HCT116 (cell line): ENCODE measurements around the gene PKN2. TPM values are rescaled to one million over a fixed set of nuclear protein-coding genes. Genes with fewer than 3 reads are reported as not detected.

Experiments used
- ATAC-seq: fragments of 200-7000 bp; cut with Tn5 transposase; 2 replicates; pipeline ENCODE4 v1.9.1; 2020; ENCODE audit warnings: mild to moderate bottlenecking, moderate library complexity
- Bru-seq: library from RNA; stranded (reverse); fragments of 400-500 nt; gene quantifications from one replicate; lab custom pipeline; 2021; lab: Mats Ljungman, UMichigan
- BruChase-seq, 2 experiments: library from RNA; stranded (reverse); fragments of 400-500 nt; gene quantifications; one replicate each; lab custom pipeline; 2021; lab: Mats Ljungman, UMichigan
- BruUV-seq: library from RNA; stranded (reverse); fragments of 400-500 nt; replicated peaks from 2 replicates; lab custom pipeline; 2021; lab: Mats Ljungman, UMichigan
- CTCF ChIA-PET: fragments of 300-600 bp; sonication (Branson Sonifier 250); formaldehyde crosslinking; loops from one replicate; lab custom pipeline; 2021; ENCODE audit warnings: antibody characterized with exemption; lab: Charles Lee
- POLR2A ChIA-PET: fragments of 300-600, 350-600 bp; sonication (Branson Sonifier 250); formaldehyde crosslinking; loops from one replicate; lab custom pipeline; 2021; ENCODE audit warnings: antibody characterized with exemption; lab: Charles Lee
- RAD21 ChIA-PET, 2 experiments: fragments of 300-600 bp; sonication (Branson Sonifier 250); formaldehyde crosslinking; loops; one replicate each; lab custom pipeline; 2023; ENCODE audit warnings: low total read pairs in 2 of 2; ENCODE audit not compliant: uncharacterized antibody in 2 of 2, unreplicated experiment in 2 of 2, low non-redundant PET in 1 of 2; lab: Charles Lee
- DNase-seq: peaks from one replicate; pipeline ENCODE4 v3.0.0-alpha.2; 2010; ENCODE audit warnings: low read depth, low spot score
- H2AFZ ChIP-seq: fragments of 200-600 bp; shearing (Covaris generic), sonication (generic); 2 replicates; pipeline ENCODE4 v1.6.1; 2017; ENCODE audit warnings: low read depth, mixed run types, mixed read lengths, antibody characterized with exemption, low read length; ENCODE audit not compliant: poor library complexity, severe bottlenecking
- H3K27ac ChIP-seq: 2 replicates; pipeline ENCODE4 v1.5.1; 2012; ENCODE audit warnings: low read depth, low read length
- H3K27me3 ChIP-seq: fragments of 200-600 bp; sonication (generic); 2 replicates; pipeline ENCODE4 v1.6.1; 2016; ENCODE audit warnings: mixed run types, low read length, mixed read lengths; ENCODE audit not compliant: insufficient read depth
- H3K36me3 ChIP-seq, 2 experiments: fragments of 200-500 bp in 1 of 2; fragments of 200-600 bp in 1 of 2; sonication (Bioruptor generic) in 1 of 2; sonication (generic) in 1 of 2; 2 replicates each; pipeline versions ENCODE4 v1.5.1 to v1.6.1; 2014 to 2016; ENCODE audit warnings: low read length in 2 of 2, inconsistent platforms in 1 of 2, mixed read lengths in 1 of 2, mixed run types in 1 of 2; ENCODE audit not compliant: insufficient read depth in 2 of 2, control insufficient read depth in 1 of 2
- H3K4me1 ChIP-seq, 2 experiments: fragments of 200-600 bp in 1 of 2; sonication (generic) in 1 of 2; 2 replicates each; pipeline versions ENCODE4 v1.5.1 to v1.6.1; 2012 to 2017; ENCODE audit warnings: low read length in 2 of 2, inconsistent platforms in 1 of 2, mild to moderate bottlenecking in 1 of 2, mixed read lengths in 1 of 2, mixed run types in 1 of 2, moderate library complexity in 1 of 2; ENCODE audit not compliant: insufficient read depth in 2 of 2, control insufficient read depth in 1 of 2
- H3K4me2 ChIP-seq: fragments of 200-600 bp; sonication (generic); 2 replicates; pipeline ENCODE4 v1.6.1; 2017; ENCODE audit warnings: mixed run types, low read length, mixed read lengths
- H3K4me3 ChIP-seq, 2 experiments: fragments of 200-600 bp in 1 of 2; sonication (generic) in 1 of 2; replicated peaks in 1 of 2; 2 replicates each; pipeline ENCODE4 v1.5.1; 2011 to 2016; ENCODE audit warnings: low read length in 2 of 2, control low read depth in 1 of 2, low read depth in 1 of 2, mild to moderate bottlenecking in 1 of 2, mixed read lengths in 1 of 2, mixed run types in 1 of 2
- H3K79me2 ChIP-seq: fragments of 200-600 bp; sonication (generic); 2 replicates; pipeline ENCODE4 v1.6.1; 2017; ENCODE audit warnings: mild to moderate bottlenecking, mixed run types, low read length, moderate library complexity, mixed read lengths; ENCODE audit not compliant: insufficient read depth
- H3K9ac ChIP-seq: fragments of 200-600 bp; sonication (generic); 2 replicates; pipeline ENCODE4 v1.6.1; 2016; ENCODE audit warnings: low read length, mixed read lengths
- H3K9me2 ChIP-seq: fragments of 200-600 bp; sonication (generic), shearing (Covaris generic); 2 replicates; pipeline ENCODE4 v1.6.1; 2017; ENCODE audit warnings: mixed run types, mild to moderate bottlenecking, moderate library complexity; ENCODE audit not compliant: insufficient read depth
- H3K9me3 ChIP-seq, 2 experiments: fragments of 200-500 bp in 1 of 2; fragments of 200-600 bp in 1 of 2; sonication (Bioruptor generic) in 1 of 2; sonication (generic) in 1 of 2; 2 replicates each; pipeline ENCODE4 v1.6.1; 2014 to 2017; ENCODE audit warnings: low read length in 2 of 2, mixed read lengths in 2 of 2, inconsistent platforms in 1 of 2, low read depth in 1 of 2, mild to moderate bottlenecking in 1 of 2, mixed run types in 1 of 2, moderate library complexity in 1 of 2; ENCODE audit not compliant: control insufficient read depth in 1 of 2, insufficient read depth in 1 of 2
- H4K20me1 ChIP-seq: fragments of 200-600 bp; sonication (generic), shearing (Covaris generic); 2 replicates; pipeline ENCODE4 v1.6.1; 2017; ENCODE audit warnings: mixed run types, mild to moderate bottlenecking, moderate library complexity; ENCODE audit not compliant: insufficient read depth
- CBX3 ChIP-seq: IDR thresholded peaks from 2 replicates; pipeline ENCODE4 v1.6.1; 2012; ENCODE audit warnings: low read depth
- CEBPB ChIP-seq: IDR thresholded peaks from 2 replicates; pipeline ENCODE4 v1.6.1; 2012; ENCODE audit warnings: low read depth
- CTCF ChIP-seq, 3 experiments: fragments of 200-600 bp in 1 of 3; sonication (generic) in 1 of 3; IDR thresholded peaks in 2 of 3; conservative IDR thresholded peaks in 1 of 3; 2 replicates each; pipeline ENCODE4 v1.5.1; 2012 to 2017; ENCODE audit warnings: low read depth in 2 of 3, low read length in 2 of 3, antibody characterized with exemption in 1 of 3, borderline replicate concordance in 1 of 3, control low read depth in 1 of 3, mild to moderate bottlenecking in 1 of 3, mixed read lengths in 1 of 3, mixed run types in 1 of 3, moderate library complexity in 1 of 3; ENCODE audit not compliant: insufficient read depth in 1 of 3
- EGR1 ChIP-seq: IDR thresholded peaks from 2 replicates; pipeline ENCODE4 v1.6.1; 2012; ENCODE audit warnings: low read depth
- ELF1 ChIP-seq: IDR thresholded peaks from 2 replicates; pipeline ENCODE4 v1.6.1; 2012; ENCODE audit warnings: low read depth, borderline replicate concordance
- EZH2 ChIP-seq: fragments of 200-600 bp; sonication (generic); IDR thresholded peaks from 2 replicates; pipeline ENCODE4 v1.6.1; 2017; ENCODE audit warnings: antibody characterized with exemption, mixed run types
- FOSL1 ChIP-seq: IDR thresholded peaks from 2 replicates; pipeline ENCODE4 v1.6.1; 2012; ENCODE audit warnings: low read depth
- POLR2A ChIP-seq: IDR thresholded peaks from 2 replicates; pipeline ENCODE4 v1.7.0; 2011; ENCODE audit warnings: borderline replicate concordance; ENCODE audit not compliant: insufficient read depth, insufficient read length; ENCODE audit errors: extremely low read depth
- POLR2AphosphoS5 ChIP-seq: IDR thresholded peaks from 2 replicates; pipeline ENCODE4 v1.6.1; 2011; ENCODE audit warnings: mild to moderate bottlenecking, low read depth, low read length, moderate library complexity
- RAD21 ChIP-seq: IDR thresholded peaks from 2 replicates; pipeline ENCODE4 v1.6.1; 2012; ENCODE audit warnings: low read depth, mild to moderate bottlenecking
- SIN3A ChIP-seq: IDR thresholded peaks from 2 replicates; pipeline ENCODE4 v1.6.1; 2012; ENCODE audit warnings: low read depth
- SP1 ChIP-seq: IDR thresholded peaks from 2 replicates; pipeline ENCODE4 v1.6.1; 2012; ENCODE audit warnings: low read depth
- SRF ChIP-seq: IDR thresholded peaks from 2 replicates; pipeline ENCODE4 v1.6.1; 2012; ENCODE audit warnings: low read depth
- TCF7L2 ChIP-seq: IDR thresholded peaks from 2 replicates; pipeline ENCODE4 v1.7.0; 2011; ENCODE audit warnings: borderline replicate concordance, inconsistent platforms; ENCODE audit not compliant: insufficient read depth, insufficient read length; ENCODE audit errors: extremely low read depth
- YY1 ChIP-seq: IDR thresholded peaks from 2 replicates; pipeline ENCODE4 v1.6.1; 2011; ENCODE audit warnings: low read length, low read depth, moderate library complexity, mild to moderate bottlenecking; ENCODE audit not compliant: insufficient replicate concordance; ENCODE audit errors: extremely low read depth
- ZFX ChIP-seq: fragments of 450-650 bp; IDR thresholded peaks from 2 replicates; pipeline ENCODE4 v1.6.1; 2017
- ZNF274 ChIP-seq: fragments of 200-500 bp; sonication (Bioruptor generic); IDR thresholded peaks from 2 replicates; pipeline ENCODE4 v1.6.1; 2014; ENCODE audit warnings: mild to moderate bottlenecking, low read depth, low read length, inconsistent platforms
- intact Hi-C: fragments of 100-400 bp; cut with micrococcal nuclease; formaldehyde crosslinking; loops from 2 replicates; pipeline ENCODE4 v1.10.0; 2022
- long read RNA-seq: library from polyadenylated mRNA; unstranded; transcript quantifications from one replicate; pipeline ENCODE4 v2.0.0, GENCODE V29; 2021; ENCODE audit not compliant: unreplicated experiment
- polyA plus RNA-seq: library from polyadenylated mRNA; unstranded; fragments of >200 nt; gene quantifications from 2 replicates; pipeline ENCODE4 v1.2.1, GENCODE V29; 2012; ENCODE audit warnings: missing spikeins
- total RNA-seq: library from RNA; stranded (reverse); gene quantifications from one replicate; pipeline ENCODE4 v1.2.1, GENCODE V29; 2021; ENCODE audit not compliant: unreplicated experiment
- TF ChIP-seq, protein P1 (sequence below): IDR thresholded peaks from 2 replicates; pipeline ENCODE4 v1.6.1; 2012
- TF ChIP-seq, protein P2 (sequence below): IDR thresholded peaks from 2 replicates; pipeline ENCODE4 v1.6.1; 2012; ENCODE audit warnings: low read depth

PKN2 gene
- total RNA-seq (44.3 TPM), Bru-seq, nascent RNA (percentile 89 among the genes with signal in this experiment), BruChase-seq, experiment 1, labeled RNA remaining after a 6-hour chase (percentile 87 among the genes with signal in this experiment), BruChase-seq, experiment 2, labeled RNA remaining after a 2-hour chase (percentile 85 among the genes with signal in this experiment)
- polyA plus RNA-seq: 10.9 and 12.6 TPM in 2 replicates
- long read RNA-seq, full-length matches to known transcripts: 34 of 70 reads
- long read RNA-seq, partial matches to known transcripts: 16 of 70 reads
- long read RNA-seq, other reads (novel, unspliced or antisense): 20 of 70 reads

GRCh38 chr1:88683541-88684481 lies at the start of gene PKN2:
Gene PKN2, plus strand, starts transcription at chr1:88684273. Its CDS starts 308 bp downstream, at chr1:88684581.
- Histone ChIP-seq H3K36me3 (no peaks in the 10 kb centered on the region), H4K20me1 (peaks cover 4% of the 10 kb centered on the region; the same call in 1 of the 2 replicates), H3K9me3 (no peaks in the 10 kb centered on the region), H3K79me2 (peaks cover 41% of the 10 kb centered on the region), H3K4me2 (peak within 1 kb of the TSS; percentile 92), H3K27ac (peak within 1 kb of the TSS; percentile 94)
- TSS peak; percentile 89 for BruUV-seq
- intact Hi-C loops: loop anchor here (5.0 kb wide), 1 partner anchor 1357 kb away; the partner anchor contains the start of gene LMO4
- POLR2A ChIA-PET: interaction anchor here (0.8 to 1.7 kb wide), 7 partner anchors 8 to 208 kb away, joined by 3 to 8 read pairs (median 4); partner anchors contain the start of gene GTF2B
- peak; percentile 87 for TF ChIP-seq YY1
- TF ChIP-seq, protein P1, sequence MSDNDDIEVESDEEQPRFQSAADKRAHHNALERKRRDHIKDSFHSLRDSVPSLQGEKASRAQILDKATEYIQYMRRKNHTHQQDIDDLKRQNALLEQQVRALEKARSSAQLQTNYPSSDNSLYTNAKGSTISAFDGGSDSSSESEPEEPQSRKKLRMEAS: peak; percentile 92
- TF ChIP-seq EGR1: 0 out of 2 replicates have a peak, but pooled peaks have one; percentile 27
- TF ChIP-seq POLR2A: peak; percentile 55
- TF ChIP-seq TCF7L2: no peak
- TF ChIP-seq, protein P2, sequence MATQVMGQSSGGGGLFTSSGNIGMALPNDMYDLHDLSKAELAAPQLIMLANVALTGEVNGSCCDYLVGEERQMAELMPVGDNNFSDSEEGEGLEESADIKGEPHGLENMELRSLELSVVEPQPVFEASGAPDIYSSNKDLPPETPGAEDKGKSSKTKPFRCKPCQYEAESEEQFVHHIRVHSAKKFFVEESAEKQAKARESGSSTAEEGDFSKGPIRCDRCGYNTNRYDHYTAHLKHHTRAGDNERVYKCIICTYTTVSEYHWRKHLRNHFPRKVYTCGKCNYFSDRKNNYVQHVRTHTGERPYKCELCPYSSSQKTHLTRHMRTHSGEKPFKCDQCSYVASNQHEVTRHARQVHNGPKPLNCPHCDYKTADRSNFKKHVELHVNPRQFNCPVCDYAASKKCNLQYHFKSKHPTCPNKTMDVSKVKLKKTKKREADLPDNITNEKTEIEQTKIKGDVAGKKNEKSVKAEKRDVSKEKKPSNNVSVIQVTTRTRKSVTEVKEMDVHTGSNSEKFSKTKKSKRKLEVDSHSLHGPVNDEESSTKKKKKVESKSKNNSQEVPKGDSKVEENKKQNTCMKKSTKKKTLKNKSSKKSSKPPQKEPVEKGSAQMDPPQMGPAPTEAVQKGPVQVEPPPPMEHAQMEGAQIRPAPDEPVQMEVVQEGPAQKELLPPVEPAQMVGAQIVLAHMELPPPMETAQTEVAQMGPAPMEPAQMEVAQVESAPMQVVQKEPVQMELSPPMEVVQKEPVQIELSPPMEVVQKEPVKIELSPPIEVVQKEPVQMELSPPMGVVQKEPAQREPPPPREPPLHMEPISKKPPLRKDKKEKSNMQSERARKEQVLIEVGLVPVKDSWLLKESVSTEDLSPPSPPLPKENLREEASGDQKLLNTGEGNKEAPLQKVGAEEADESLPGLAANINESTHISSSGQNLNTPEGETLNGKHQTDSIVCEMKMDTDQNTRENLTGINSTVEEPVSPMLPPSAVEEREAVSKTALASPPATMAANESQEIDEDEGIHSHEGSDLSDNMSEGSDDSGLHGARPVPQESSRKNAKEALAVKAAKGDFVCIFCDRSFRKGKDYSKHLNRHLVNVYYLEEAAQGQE: no peak
- TF ChIP-seq SIN3A: peak; percentile 85
- peak; percentile 87 for TF ChIP-seq CBX3
- no peak for TF ChIP-seq ZFX
- no peak for TF ChIP-seq ELF1
- no peak for TF ChIP-seq RAD21
- TF ChIP-seq FOSL1: no peak
- TF ChIP-seq SRF: peak; percentile 89
- TF ChIP-seq ZNF274: no peak
- no peak for TF ChIP-seq CTCF (IDR thresholded peaks at IDR 0.05 in 2 of 3, conservative IDR thresholded peaks at IDR 0.05 in 1 of 3; ENCODE audit: borderline replicate concordance in 1 of 3, insufficient read depth in 1 of 3, low read depth in 2 of 3, low read length in 2 of 3)
- TF ChIP-seq POLR2AphosphoS5: peak; percentile 93
- TF ChIP-seq SP1: peak; percentile 88
- no peak for TF ChIP-seq CEBPB
- TF ChIP-seq EZH2: no peak
- TF ChIP-seq, all 23 proteins: peak for 9
- peaks cover 4 to 21% of the 10 kb centered on the region in 2 experiments; a peak in 3 of 4 replicates for H3K4me1 ChIP-seq
- H3K27me3 ChIP-seq: no peaks in the 10 kb centered on the region
- H2AFZ ChIP-seq: peak within 1 kb of the TSS; percentile 37
- H3K9ac ChIP-seq: peak within 1 kb of the TSS; percentile 85
- RAD21 ChIA-PET: interaction anchor here in 1 of 2 experiments (1.2 kb wide), 1 partner anchor 54 kb away, joined by 3 read pairs; no protein-coding TSS in a partner anchor
- DNase-seq (peak; percentile 97), ATAC-seq (peak; percentile 93)
- peak within 1 kb of the TSS; percentile 70 to 82 for H3K4me3 ChIP-seq
- CTCF ChIA-PET: no interaction called here
- no peaks in the 10 kb centered on the region for H3K9me2 ChIP-seq
